SK-N-SH treated with all-trans-retinoic acid at 6 μM for 48 hours (cell line): Measurements from ENCODE around the gene SLAIN1.
"Not testable (repeated sequence)": the region's sequence is repeated elsewhere in the genome, so short reads cannot be mapped to it uniquely, and the experiment has no call there.

Experiments used
- ATAC-seq: fragments of 200-7000 bp; cut with Tn5 transposase; 3 replicates; pipeline ENCODE4 v1.9.1; 2020; ENCODE audit warnings: mild to moderate bottlenecking, moderate library complexity
- ARNTL ChIP-seq: fragments of 450-650 bp; formaldehyde crosslinking; IDR thresholded peaks from 2 replicates; pipeline ENCODE4 v1.5.0; 2020; ENCODE audit warnings: low read depth, mild to moderate bottlenecking, moderate library complexity, borderline replicate concordance
- BACH2 ChIP-seq: fragments of 250-450 bp; sonication (Bioruptor Pico); IDR thresholded peaks from 2 replicates; pipeline ENCODE4 v1.9.0; 2021; ENCODE audit warnings: mild to moderate bottlenecking, borderline replicate concordance
- CSDC2 ChIP-seq: fragments of 250-450 bp; sonication (Bioruptor Pico); IDR thresholded peaks from 2 replicates; pipeline ENCODE4 v1.5.0; 2020; ENCODE audit warnings: mild to moderate bottlenecking, moderate library complexity
- ESRRG ChIP-seq: fragments of 250-450 bp; sonication (Bioruptor Pico); IDR thresholded peaks from 2 replicates; pipeline ENCODE4 v1.6.1; 2021; ENCODE audit warnings: mild to moderate bottlenecking
- GLIS3 ChIP-seq: fragments of 250-450 bp; sonication (Bioruptor Pico); IDR thresholded peaks from 2 replicates; pipeline ENCODE4 v1.5.0; 2020; ENCODE audit warnings: mild to moderate bottlenecking, moderate library complexity
- ISL1 ChIP-seq: fragments of 250-450 bp; sonication (Bioruptor Pico); IDR thresholded peaks from 2 replicates; pipeline ENCODE4 v2.1.2; 2022; ENCODE audit warnings: mild to moderate bottlenecking, moderate library complexity
- OSR1 ChIP-seq: fragments of 250-450 bp; sonication (Bioruptor Pico); IDR thresholded peaks from 2 replicates; pipeline ENCODE4 v1.8.0; 2022; ENCODE audit warnings: moderate library complexity, mild to moderate bottlenecking, inconsistent platforms
- PPARA ChIP-seq: fragments of 250-450 bp; sonication (Bioruptor Pico); IDR thresholded peaks from 2 replicates; pipeline ENCODE4 v1.5.0; 2020; ENCODE audit warnings: mild to moderate bottlenecking, borderline replicate concordance
- SNAI2 ChIP-seq: fragments of 250-450 bp; sonication (Bioruptor Pico); IDR thresholded peaks from 2 replicates; pipeline ENCODE4 v1.5.0; 2020; ENCODE audit warnings: mild to moderate bottlenecking, moderate library complexity
- TCF4 ChIP-seq: fragments of 250-450 bp; sonication (Bioruptor Pico); IDR thresholded peaks from 2 replicates; pipeline ENCODE4 v1.8.0; 2021; ENCODE audit warnings: mild to moderate bottlenecking, moderate library complexity, borderline replicate concordance
- ZC3H10 ChIP-seq: fragments of 250-450 bp; sonication (Bioruptor Pico); IDR thresholded peaks from 2 replicates; pipeline ENCODE4 v1.5.1; 2021; ENCODE audit warnings: mild to moderate bottlenecking, moderate library complexity
- ZFP3 ChIP-seq: fragments of 250-450 bp; sonication (Bioruptor Pico); IDR thresholded peaks from 2 replicates; pipeline ENCODE4 v1.5.0; 2020; ENCODE audit warnings: mild to moderate bottlenecking, moderate library complexity
- ZNF565 ChIP-seq: fragments of 450-650 bp; formaldehyde crosslinking; conservative IDR thresholded peaks from 2 replicates; pipeline ENCODE4 v1.5.0; 2020; ENCODE audit warnings: low read depth, mild to moderate bottlenecking, moderate library complexity
- ZNF70 ChIP-seq: fragments of 450-650 bp; formaldehyde crosslinking; IDR thresholded peaks from 2 replicates; pipeline ENCODE4 v1.5.0; 2020; ENCODE audit warnings: mild to moderate bottlenecking, moderate library complexity
- TF ChIP-seq, protein P1 (sequence below): fragments of 250-450 bp; sonication (Bioruptor Pico); IDR thresholded peaks from 2 replicates; pipeline ENCODE4 v1.5.1; 2021; ENCODE audit warnings: mild to moderate bottlenecking, moderate library complexity
- TF ChIP-seq, protein P2 (sequence below): fragments of 250-450 bp; sonication (Bioruptor Pico); IDR thresholded peaks from 2 replicates; pipeline ENCODE4 v1.5.1; 2020; ENCODE audit warnings: low read depth, mild to moderate bottlenecking, moderate library complexity
- TF ChIP-seq, protein P3 (sequence below): fragments of 250-450 bp; sonication (Bioruptor Pico); IDR thresholded peaks from 2 replicates; pipeline ENCODE4 v1.5.0; 2020; ENCODE audit warnings: mild to moderate bottlenecking, moderate library complexity
- TF ChIP-seq, protein P4 (sequence below): fragments of 250-450 bp; sonication (Bioruptor Pico); IDR thresholded peaks from 2 replicates; pipeline ENCODE4 v1.8.0; 2020; ENCODE audit warnings: mild to moderate bottlenecking, moderate library complexity, borderline replicate concordance

SLAIN1 gene

DNA sequence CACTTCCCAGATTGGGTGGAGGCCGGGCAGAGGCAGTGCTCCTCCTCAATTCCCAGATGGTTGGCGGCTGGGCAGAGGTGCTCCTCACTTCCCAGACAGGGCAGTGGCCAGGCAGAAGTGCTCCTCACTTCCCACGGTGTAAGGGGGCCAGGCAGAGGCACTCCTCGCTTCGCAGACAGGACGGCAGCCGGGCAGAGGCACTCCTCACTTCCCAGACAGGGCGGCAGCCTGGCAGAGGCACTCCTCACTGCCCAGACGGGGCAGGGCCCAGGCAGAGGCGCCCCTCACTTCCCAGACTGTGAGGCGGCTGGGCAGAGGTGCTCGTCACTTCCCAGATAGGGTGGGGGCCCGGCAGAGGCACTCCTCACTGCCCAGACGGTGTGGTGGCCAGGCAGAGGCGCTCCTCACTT, 36.6 kb upstream of the SLAIN1 start:
- TF ChIP-seq GLIS3 (CRISPR knock-in tag) (no peak), SNAI2 (CRISPR knock-in tag) (no peak), CSDC2 (CRISPR knock-in tag) (no peak), ZFP3 (CRISPR knock-in tag) (no peak), ISL1 (no peak), ZNF565 (CRISPR knock-in tag) (no peak), BACH2 (no peak), ARNTL (no peak)
- TF ChIP-seq, protein P1, sequence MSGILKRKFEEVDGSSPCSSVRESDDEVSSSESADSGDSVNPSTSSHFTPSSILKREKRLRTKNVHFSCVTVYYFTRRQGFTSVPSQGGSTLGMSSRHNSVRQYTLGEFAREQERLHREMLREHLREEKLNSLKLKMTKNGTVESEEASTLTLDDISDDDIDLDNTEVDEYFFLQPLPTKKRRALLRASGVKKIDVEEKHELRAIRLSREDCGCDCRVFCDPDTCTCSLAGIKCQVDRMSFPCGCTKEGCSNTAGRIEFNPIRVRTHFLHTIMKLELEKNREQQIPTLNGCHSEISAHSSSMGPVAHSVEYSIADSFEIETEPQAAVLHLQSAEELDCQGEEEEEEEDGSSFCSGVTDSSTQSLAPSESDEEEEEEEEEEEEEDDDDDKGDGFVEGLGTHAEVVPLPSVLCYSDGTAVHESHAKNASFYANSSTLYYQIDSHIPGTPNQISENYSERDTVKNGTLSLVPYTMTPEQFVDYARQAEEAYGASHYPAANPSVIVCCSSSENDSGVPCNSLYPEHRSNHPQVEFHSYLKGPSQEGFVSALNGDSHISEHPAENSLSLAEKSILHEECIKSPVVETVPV (CRISPR knock-in tag) = no peak
- TF ChIP-seq, protein P2, sequence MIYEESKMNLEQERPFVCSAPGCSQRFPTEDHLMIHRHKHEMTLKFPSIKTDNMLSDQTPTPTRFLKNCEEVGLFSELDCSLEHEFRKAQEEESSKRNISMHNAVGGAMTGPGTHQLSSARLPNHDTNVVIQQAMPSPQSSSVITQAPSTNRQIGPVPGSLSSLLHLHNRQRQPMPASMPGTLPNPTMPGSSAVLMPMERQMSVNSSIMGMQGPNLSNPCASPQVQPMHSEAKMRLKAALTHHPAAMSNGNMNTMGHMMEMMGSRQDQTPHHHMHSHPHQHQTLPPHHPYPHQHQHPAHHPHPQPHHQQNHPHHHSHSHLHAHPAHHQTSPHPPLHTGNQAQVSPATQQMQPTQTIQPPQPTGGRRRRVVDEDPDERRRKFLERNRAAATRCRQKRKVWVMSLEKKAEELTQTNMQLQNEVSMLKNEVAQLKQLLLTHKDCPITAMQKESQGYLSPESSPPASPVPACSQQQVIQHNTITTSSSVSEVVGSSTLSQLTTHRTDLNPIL (CRISPR knock-in tag) = no peak
- TF ChIP-seq, protein P3, sequence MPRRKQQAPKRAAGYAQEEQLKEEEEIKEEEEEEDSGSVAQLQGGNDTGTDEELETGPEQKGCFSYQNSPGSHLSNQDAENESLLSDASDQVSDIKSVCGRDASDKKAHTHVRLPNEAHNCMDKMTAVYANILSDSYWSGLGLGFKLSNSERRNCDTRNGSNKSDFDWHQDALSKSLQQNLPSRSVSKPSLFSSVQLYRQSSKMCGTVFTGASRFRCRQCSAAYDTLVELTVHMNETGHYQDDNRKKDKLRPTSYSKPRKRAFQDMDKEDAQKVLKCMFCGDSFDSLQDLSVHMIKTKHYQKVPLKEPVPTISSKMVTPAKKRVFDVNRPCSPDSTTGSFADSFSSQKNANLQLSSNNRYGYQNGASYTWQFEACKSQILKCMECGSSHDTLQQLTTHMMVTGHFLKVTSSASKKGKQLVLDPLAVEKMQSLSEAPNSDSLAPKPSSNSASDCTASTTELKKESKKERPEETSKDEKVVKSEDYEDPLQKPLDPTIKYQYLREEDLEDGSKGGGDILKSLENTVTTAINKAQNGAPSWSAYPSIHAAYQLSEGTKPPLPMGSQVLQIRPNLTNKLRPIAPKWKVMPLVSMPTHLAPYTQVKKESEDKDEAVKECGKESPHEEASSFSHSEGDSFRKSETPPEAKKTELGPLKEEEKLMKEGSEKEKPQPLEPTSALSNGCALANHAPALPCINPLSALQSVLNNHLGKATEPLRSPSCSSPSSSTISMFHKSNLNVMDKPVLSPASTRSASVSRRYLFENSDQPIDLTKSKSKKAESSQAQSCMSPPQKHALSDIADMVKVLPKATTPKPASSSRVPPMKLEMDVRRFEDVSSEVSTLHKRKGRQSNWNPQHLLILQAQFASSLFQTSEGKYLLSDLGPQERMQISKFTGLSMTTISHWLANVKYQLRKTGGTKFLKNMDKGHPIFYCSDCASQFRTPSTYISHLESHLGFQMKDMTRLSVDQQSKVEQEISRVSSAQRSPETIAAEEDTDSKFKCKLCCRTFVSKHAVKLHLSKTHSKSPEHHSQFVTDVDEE = no peak
- no peak for ATAC-seq

DNA sequence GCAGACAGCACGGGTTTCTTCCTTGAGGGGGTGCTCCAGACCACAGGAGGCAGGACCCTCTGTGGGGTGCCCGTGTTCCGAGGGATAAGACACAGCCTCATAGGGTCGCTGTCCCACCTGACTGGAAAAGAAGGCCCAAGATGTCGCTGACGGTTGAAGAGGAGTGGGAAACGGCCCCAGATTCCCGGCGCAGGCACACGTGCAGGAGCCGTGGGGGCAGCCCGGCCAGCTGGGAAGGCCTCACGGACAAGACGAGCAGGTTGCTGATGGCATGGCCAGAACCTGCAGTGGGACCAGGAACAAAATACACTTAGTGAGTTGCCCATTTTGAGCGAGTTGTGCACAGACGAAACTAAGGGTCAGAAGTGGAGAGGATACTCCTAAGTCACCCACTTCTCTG, 35.2 kb upstream of the SLAIN1 start:
- not testable (repeated sequence) for ATAC-seq

DNA sequence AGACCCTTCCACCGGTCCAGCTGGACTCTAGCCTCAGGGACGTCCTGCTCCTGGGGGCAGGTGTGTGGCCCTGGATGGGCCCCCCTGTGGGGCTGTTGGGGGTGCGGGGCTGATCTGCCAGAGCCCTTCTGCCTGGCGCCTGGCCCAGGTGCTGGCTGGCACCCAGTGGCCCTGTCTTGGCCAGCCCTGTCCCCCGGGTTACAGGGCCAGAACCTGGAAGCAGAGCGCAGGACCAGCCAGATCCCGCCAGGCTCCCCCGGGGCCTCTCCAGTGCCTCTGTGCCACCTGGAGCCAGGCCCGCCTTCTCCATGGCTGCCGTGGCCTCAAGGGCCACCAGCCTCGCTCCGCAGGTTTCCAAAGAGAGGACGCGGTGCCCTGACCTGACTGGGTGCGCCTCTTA, 34.7 kb upstream of the SLAIN1 start:
- not testable (repeated sequence) for ATAC-seq

DNA sequence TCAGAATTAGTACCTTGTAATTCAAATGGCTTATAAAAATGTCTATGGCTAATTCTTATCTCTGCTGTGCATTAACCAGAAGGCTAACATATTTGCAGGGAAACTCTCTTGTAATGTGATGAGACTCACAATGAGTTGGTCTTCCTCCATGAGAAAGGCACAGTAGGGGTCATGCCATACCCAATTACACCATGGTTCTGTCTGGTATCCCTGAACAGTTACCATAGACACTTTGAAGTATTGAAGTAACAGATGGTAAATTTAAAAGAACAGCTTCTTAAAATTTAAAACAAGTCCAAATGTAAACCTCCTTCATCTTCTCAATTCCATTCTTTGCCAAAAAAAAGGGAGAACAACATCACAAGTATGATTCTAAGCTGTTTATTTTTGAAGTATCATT, 22.6 kb upstream of the SLAIN1 start:
- ATAC-seq = no peak
- no peak for TF ChIP-seq GLIS3 (CRISPR knock-in tag)
- TF ChIP-seq, protein P4, sequence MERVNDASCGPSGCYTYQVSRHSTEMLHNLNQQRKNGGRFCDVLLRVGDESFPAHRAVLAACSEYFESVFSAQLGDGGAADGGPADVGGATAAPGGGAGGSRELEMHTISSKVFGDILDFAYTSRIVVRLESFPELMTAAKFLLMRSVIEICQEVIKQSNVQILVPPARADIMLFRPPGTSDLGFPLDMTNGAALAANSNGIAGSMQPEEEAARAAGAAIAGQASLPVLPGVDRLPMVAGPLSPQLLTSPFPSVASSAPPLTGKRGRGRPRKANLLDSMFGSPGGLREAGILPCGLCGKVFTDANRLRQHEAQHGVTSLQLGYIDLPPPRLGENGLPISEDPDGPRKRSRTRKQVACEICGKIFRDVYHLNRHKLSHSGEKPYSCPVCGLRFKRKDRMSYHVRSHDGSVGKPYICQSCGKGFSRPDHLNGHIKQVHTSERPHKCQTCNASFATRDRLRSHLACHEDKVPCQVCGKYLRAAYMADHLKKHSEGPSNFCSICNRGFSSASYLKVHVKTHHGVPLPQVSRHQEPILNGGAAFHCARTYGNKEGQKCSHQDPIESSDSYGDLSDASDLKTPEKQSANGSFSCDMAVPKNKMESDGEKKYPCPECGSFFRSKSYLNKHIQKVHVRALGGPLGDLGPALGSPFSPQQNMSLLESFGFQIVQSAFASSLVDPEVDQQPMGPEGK (CRISPR knock-in tag) = no peak

DNA sequence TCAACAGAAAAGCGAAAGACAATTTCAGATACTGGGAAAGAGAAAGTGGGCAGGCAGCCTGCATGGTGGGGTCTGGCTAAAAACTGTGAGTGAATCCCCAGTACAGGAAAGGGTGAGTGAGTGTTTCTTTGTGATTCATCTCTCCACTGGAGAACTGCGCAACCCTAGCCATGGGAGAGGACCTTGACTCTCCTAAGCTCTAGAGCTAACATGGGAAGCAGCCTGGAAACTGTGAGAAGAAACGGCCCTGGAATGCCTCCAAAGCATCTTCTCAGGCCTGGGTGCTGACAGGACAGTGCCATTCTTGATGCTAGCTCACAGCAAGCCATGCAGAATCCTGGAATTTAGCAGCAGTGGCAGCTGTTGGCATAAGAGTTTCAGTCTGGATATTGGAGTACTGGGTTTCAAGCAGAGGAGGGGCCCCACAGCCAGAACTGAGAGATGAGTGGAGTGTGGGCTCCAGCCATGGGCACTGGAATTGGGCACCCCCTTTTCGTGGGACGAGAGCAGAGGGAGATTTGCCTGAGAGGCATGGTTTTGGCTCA, 18.7 kb upstream of the SLAIN1 start:
- no peak for TF ChIP-seq ZNF565 (CRISPR knock-in tag)
- TF ChIP-seq ESRRG (CRISPR knock-in tag) = no peak
- no peak for TF ChIP-seq GLIS3 (CRISPR knock-in tag)
- TF ChIP-seq ZNF70 (CRISPR knock-in tag) = no peak
- TF ChIP-seq TCF4 (CRISPR knock-in tag) = no peak
- ATAC-seq = no peak

DNA sequence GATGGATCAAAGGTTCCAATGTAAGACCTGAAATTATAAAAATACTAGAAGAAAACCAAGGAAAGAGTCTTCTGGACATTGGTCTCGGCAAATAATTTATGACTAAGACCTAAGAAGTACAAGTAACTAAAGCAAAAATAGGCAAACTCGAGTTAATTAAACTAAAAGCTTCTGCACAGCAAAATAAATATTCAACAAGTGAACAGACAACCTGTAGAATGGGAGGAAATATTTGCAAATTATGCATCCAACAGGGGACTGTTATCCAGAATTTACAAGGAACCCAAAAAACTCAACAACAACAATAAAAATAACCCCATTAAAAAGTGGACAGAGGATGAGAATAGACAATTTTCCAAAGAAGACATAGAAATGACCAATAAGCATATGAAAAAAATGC, 9.7 kb upstream of the SLAIN1 start:
- ATAC-seq = no peak
- TF ChIP-seq ZFP3 (CRISPR knock-in tag) (no peak), ZNF565 (CRISPR knock-in tag) (no peak), PPARA (CRISPR knock-in tag) (no peak), BACH2 (no peak), OSR1 (CRISPR knock-in tag) (no peak), SNAI2 (CRISPR knock-in tag) (no peak), CSDC2 (CRISPR knock-in tag) (no peak), ZNF70 (CRISPR knock-in tag) (no peak), GLIS3 (CRISPR knock-in tag) (no peak), ESRRG (CRISPR knock-in tag) (no peak), ZC3H10 (CRISPR knock-in tag) (no peak)
- TF ChIP-seq, protein P1 (CRISPR knock-in tag) = no peak
- TF ChIP-seq, protein P4 (CRISPR knock-in tag) = no peak
- TF ChIP-seq, protein P3 = no peak
